GM18861 (cell line): ENCODE measurements around the gene RASAL2.
"Not testable (repeated sequence)": the region's sequence is repeated elsewhere in the genome, so short reads cannot be mapped to it uniquely, and the experiment has no call there.

Experiments
- ATAC-seq: cut with Tn5 transposase; IDR thresholded peaks from one replicate; pipeline ENCODE4 v1.9.1; 2021; ENCODE audit not compliant: unreplicated experiment

Gene RASAL2

DNA sequence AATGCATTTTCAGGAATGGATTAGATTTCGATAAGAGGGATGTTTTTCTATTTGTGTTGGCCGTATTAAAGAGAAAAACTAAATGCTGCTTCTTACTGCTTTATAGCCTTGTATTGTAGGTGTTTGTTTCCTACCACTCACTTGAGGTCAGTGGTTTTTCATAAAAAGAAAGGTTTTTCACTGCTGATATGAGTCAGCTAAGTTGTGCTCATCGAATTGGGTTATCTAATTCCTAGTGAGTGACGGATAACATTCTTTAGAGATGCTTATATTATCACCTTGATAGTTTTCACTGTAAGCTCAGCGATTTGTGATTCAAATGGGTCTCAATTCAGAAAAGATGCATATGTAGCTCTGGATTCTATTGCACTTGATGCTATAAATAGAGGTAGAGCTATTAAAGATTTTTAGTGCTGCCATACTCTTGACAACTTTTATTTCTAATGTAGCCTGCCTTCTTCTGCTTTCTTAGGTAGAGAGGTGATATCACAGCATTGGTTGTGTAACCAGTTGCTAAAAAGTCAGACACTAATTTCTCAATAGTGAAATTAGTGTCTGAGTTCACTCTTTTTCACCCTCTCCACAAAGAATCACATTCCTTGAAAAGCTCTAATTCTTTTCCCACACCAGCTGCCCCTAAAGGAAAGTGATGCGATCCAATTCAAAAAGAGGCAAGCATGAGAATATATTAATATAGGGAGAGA lies 180.0 kb downstream of the RASAL2 start:
- ATAC-seq: no peak

DNA sequence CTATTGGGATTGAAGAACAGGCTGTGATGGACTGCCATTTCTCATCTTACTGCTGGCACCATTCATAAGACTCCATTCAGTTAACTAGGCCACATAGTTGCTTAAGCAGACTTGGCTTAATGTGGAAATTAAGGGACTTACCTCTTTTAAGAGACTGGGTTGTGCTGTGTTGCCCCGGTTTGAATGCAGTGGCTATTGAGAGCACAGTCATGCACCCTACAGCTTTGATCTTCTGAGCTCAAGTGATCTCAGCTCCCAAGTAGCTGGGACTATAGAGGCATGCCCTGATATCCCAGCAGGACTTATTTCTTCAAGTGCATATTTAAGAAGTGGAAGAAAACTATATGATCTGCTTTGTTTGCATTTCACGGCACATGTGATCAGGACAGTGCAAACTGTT lies 181.1 kb downstream of the RASAL2 start:
- no peak for ATAC-seq

DNA sequence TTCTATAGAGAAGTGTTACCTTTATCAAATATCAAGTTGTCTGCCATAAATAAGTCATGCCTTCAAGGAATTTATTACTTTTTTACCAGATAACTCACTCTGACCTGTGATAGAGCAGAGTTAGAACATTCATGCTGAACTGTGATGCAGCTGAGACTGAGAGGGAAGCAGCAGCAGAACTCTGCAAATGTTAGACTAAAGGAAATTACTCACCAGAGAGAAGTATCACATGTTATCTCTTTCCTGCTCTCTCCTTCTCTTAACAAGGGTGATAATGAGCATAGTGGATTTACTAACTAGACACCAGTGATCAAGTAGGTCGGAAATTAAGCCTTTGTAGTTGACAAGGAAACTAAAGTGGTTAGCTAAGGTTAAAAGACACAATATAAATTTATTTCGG lies 181.6 kb downstream of the RASAL2 start:
- ATAC-seq: no peak

DNA sequence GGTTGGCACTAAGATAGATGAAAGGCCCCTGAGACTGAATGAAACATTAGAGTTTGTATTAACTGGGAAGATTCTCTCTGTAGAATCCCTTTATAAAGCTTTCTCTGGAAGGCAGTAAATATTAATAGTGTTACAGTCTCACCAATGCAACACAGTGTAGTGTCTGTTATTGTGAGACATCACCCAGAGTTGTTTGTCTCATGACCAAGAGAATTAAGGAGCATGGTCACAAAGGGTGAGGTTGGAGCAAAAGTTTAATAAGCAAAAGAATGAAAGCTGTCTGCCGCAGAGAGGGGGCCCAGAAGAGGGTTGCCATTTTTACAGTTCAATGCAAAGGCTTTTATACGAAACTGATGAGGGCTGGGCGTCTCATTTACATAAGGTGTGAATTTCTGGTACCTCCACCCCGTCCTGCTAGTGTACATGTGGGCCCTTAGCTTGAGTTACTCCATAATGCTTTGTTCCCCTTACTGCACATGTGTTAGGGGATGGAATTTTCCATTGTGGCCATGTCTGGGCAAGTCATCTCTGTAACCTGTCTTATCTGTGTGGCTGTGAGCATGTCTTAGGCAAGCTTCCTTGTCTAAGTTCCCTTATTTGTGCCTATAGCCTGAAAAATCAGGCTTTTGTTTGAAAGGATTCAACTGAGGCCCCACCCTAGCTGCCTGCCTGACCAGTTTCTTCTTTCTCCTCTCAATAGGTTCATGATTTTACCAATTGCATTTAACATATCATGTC lies 184.1 kb downstream of the RASAL2 start:
- ATAC-seq: no peak

DNA sequence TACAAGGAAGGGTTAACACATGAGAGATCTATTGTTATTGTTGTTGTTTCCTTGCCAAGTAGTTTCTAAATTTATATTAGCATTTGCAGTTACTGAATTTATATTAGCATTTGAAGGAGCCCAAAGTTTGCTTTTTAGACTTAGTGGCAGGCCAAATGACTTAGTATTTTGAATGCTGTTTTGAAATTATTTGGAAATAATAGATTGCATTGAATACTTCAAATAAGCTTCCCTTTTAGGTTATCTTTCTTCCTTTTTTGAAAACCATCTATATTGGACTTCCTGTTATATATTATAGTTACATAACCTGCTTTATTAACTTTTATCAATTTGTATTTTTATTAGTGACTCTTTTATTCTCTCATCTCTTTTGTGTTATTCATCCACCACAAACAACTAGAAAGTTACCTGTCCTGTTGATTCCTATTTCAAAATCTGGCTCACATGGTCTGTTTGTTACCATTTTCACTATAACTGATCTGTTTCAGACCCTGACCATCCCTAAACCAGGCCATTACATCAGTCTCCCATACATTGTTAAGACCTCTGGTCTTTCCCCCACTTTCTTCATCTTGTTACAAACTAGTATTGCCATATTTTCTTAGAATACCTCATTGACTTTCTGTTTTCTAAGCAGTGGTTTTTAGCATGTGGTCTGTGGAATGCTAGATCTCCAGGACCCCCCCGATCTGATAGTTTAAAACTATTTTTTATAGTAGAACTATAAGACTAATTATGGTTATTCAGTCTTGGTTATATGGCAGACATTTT lies 185.2 kb downstream of the RASAL2 start:
- ATAC-seq: no peak

DNA sequence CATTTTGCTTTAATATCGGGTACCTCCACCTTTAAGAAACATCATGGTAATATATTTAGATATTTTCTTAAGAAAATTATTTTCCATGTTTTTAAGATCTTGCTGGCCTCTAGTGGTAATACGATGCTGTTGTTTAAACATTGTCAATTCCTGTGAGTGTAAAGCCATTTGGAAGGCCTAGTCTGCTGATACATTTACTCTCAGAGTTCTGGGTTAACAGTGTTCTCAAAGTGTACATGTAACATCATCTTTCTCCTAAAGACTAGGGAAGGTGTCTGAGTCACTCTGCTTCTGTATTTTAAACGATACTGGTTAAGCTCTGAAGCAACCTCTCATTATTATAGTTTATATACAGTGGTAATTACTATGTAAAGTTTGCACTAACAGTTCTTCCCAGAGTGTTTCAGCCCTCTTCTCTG lies 189.1 kb downstream of the RASAL2 start:
- no peak for ATAC-seq

DNA sequence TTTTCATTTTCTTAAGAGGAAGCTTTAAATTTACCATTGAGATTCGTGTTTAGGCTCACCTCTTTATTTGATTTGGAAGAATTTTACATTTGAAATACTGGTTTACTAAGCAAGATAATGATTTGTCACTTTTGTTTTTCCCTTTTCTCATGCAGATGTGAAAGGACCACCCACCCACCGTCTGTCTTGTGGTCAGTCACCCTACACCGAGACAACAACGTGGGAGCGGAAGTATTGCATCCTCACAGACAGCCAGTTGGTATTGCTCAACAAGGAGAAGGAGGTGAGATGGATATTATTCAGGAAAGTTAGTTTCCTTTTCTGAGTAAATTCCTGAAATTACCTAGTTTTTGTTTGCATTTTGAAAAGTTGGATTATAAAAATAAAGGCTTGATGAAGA lies 189.5 kb downstream of the RASAL2 start:
- no peak for ATAC-seq

DNA sequence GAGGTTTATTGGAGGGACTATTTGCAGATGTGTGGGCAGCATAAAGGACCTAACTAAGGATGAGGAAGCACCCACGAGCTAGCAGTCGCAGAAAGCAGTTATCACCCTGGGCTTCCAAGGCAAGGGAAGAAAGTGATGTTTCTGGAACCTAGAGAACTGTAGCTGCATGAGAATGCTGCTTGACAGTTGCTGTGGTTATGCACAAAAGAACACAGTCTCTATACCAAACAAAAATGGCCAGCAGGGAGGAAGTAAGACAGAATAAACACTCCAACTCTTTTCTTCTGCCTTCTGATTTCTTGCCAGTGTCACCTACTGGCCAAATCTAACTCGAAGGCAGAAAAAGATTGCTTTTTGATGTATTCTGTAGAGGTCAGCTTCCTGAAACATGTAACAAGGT lies 190.2 kb downstream of the RASAL2 start:
- ATAC-seq: no peak

DNA sequence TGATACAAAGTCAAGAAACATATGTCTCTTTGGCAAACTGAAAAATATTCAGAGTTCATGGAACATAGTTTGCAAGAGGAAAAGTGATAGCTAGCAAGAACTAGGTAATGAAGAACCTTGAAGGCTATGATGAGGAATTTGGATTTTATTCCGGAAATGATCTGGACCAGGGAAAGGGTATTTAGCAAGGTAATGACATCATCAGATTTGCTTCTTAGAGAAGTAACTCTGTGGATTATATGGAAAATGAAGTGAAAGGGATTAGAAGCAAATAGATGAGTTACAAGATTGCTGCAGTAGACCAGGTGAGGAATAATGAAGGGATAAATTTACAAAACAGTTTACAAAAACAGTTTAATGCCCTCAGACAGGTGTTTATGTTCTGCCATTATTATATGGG lies 197.3 kb downstream of the RASAL2 start:
- ATAC-seq: no peak

DNA sequence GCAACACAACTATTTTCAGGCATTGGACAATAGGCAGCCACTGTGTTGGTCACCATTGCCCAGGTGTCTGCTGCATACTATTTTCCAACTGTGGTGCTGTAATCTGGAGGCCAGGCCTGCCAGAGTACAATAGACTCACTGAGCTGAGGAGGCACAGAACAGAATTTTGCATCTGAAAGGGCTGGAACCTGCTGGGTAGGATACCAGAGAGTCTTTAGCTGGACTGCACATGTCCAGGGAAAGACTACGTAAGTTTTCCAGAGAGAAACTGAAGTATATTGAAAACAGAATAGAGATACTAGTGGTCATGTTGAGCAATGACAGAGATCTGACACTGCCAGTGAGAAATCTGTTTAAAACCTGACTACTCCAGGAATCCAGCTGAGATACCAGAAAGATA lies 200.8 kb downstream of the RASAL2 start:
- no peak for ATAC-seq

DNA sequence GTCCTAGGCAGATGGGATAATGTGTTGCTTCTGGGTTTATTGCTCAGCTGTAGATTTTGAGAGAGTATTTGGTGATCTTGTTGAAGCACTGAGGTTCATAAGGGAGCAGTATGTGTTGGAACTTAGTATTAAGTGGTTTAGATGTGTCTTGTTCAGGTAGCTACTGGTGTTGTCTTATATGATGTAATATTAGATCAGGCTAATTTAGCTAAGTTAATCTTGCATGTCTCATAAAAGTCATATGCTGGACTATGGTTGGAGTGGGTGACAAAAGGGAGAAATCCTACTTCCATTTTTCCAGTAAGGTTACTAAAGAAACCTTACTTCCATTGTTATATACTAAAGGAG lies 206.4 kb downstream of the RASAL2 start:
- no peak for ATAC-seq

DNA sequence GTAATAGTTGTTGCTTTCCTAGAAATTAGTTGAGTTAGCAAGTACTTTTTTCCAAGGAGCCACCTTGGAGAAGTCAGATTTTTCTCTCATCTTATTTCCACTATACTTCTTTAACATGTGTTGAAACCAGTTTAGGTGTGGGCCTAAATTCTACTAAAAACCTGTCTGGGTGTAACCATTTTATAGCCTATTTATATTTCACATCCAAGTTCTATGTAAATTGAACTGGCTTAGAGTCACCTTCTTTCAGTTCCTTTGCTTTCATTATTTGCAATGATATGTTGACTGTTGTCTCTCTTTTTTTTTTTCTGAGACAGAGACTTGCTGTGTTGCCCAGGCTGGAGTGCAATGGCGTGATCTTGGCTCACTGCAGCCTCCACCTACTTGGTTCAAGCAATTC lies 207.2 kb downstream of the RASAL2 start:
- no peak for ATAC-seq

DNA sequence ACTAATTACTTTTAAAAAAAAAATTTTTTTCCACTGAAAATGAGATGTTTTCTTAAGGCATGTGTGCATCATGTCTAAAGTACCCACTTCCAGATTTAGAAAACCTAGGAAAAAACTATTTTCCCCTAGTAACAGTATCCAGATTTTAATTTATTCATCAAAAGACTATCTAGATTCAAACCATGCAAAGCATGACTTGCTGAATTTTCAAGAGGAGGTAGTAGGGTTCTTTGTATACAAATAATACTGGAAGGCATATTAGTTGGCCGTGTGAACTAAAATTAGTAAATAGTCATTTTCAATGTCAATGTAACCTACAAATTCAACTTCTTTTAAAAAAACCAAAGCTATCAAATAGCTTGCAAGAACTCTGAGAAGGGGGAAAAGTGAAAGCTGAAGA lies 213.4 kb downstream of the RASAL2 start:
- no peak for ATAC-seq

DNA sequence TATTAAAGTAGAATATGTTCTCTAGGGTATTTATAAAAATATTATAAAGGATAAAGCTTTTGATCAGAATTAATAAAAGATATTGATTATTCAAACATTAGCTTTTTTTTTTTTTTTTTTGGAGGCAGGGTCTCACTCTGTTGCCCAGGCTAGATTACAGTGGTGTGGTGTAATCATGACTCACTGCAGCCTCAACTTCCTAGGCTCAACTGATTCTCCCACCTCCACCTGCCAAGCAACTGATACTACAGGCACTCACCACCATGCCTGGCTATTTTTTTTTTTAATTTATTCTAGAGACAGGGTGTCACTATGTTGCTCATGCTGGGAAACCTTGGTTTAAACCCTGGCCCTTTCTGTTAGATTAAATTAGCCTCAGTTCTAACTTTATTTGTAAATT lies 214.5 kb downstream of the RASAL2 start:
- no peak for ATAC-seq

DNA sequence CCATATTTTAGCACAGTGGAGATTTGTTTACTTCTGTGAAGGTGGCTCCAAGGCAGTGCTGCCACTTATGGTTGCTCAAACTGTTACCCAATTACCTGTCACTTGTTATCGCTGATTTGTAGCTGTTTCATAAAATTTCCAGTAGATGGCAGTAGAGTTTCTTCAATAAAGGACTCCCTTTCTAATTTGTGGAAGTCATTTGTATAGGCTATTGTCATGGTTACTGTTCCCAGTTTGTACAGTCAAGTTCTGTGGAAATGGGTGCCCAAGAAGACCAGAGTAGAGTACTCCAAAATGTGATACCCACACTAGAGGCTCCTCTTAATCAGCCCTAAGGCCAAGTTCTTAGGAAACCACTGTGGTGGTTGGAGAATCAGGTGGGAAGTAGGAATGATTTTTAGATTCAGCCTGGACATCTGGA lies 216.8 kb downstream of the RASAL2 start:
- peak; percentile 94 for ATAC-seq

DNA sequence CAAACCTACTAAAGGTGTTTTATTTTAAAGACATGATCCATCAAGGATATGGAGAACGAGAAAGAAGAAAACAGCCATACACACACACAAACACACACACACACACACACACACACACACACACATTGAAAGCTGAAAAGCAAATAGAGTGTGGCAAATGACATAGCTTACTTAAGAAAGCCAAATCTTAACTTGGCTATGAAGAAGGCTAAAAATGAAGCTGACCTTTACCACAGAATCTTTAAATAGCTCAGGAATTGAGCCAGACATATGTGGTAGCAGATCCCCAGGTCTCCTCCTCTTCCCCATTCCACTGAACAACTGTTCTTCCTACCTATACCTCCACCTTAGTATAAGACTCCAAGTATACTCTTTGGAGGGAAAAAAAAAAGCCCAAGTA lies 217.3 kb downstream of the RASAL2 start:
- ATAC-seq: no peak

DNA sequence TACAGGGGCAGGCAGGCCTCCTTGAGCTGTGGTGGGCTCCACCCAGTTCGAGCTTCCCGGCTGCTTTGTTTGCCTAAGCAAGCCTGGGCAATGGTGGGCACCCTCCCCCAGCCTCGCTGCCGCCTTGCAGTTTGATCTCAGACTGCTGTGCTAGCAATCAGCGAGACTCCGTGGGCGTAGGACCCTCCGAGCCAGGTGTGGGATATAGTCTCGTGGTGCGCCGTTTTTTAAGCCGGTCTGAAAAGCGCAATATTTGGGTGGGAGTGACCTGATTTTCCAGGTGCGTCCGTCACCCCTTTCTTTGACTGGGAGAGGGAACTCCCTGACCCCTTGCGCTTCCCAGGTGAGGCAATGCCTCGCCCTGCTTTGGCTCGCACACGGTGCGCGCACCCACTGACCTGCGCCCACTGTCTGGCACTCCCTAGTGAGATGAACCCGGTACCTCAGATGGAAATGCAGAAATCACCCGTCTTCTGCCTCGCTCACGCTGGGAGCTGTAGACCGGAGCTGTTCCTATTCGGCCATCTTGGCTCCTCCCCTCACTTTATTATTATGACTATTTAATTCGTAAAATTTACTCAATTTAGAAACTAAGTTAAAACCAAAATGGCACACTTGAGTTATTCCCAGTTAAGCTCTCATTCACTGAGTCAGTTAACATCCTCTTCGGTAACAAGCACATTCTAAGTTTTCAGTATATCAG lies 226.5 kb downstream of the RASAL2 start:
- ATAC-seq: not testable (repeated sequence)

DNA sequence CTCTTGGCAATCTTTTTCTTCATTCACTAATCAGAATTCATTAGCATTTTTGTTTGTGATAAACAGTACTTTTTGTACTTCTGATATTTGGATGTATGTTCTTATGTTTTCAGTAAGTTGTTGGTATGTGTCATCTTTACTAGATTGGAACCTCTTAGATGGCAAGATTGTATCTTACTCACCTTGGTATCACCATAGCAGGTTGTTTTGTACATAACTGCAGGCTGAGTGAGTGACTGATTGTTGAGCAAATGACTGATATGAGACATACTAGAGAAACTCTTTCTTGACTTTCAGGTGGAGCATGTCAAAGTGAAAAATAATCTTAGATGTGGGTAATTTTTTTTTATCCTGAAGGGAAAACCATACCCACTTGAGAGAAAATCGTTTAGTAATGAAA lies 229.2 kb downstream of the RASAL2 start:
- no peak for ATAC-seq

DNA sequence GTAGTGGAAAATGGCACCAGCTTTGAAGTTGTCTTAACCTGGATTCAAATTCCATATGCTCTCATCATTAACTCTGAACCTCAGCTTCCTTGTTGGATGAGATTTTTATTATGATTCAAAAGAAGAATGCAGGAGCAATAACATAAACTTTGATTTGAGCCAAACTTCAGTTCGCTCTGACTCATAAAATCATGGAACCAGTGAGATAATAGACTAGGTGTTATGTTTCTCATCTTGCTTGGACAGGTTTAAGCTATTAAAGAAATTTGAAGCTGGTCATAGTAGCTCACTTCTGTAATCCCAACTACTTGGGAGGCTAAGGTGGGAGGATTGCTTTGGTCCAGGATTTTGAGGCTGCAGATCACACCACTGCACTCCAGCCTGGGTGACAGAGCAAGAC lies 230.1 kb downstream of the RASAL2 start:
- ATAC-seq: no peak

DNA sequence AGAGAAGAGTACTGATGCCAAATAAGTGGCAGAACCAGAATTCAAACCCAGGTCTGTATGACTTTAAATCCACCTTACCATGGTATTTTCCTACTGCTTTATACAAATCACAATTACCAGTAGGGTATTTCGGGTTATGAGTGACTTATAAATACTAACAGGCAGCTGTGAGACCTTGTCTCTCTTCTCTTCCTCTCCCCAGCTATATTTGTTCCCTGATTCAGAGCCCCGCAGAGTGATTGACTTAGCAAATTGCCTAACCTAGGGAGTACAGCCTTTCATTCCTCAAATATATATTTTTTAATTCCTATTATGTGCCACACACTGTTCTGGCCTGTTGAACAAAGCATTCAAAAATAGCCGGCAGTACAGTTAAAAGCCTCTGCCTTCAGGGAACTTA lies 234.8 kb downstream of the RASAL2 start:
- no peak for ATAC-seq

DNA sequence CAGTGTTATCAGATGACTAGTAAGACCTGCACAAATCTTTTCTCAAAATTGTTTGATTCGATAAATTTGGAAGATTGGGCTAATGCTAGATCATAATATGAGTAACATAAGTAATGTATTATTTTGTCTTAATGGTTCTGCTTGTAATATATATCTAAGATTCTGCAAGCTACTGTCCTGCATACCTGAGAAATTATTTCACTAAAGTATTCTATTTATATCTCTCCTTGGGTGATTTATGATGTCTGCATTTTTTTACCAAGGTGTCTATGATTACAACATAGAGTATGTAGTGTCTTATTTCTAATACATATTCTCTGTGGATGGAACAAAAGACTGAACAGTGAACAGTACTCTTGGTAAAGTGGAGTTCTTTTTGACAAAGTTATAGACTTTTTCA lies 236.2 kb downstream of the RASAL2 start:
- no peak for ATAC-seq
